Erythroblast (primary cell): ENCODE data around the gene GALNT10.

Experiments used
- GATA1 ChIP-seq: IDR thresholded peaks from 2 replicates; pipeline ENCODE4 v1.6.1; 2011; ENCODE audit warnings: low read depth, mild to moderate bottlenecking, control low read depth, low read length, moderate library complexity
- POLR2A ChIP-seq: IDR thresholded peaks from 2 replicates; pipeline ENCODE4 v1.6.1; 2011; ENCODE audit warnings: mild to moderate bottlenecking, low read length

DNA sequence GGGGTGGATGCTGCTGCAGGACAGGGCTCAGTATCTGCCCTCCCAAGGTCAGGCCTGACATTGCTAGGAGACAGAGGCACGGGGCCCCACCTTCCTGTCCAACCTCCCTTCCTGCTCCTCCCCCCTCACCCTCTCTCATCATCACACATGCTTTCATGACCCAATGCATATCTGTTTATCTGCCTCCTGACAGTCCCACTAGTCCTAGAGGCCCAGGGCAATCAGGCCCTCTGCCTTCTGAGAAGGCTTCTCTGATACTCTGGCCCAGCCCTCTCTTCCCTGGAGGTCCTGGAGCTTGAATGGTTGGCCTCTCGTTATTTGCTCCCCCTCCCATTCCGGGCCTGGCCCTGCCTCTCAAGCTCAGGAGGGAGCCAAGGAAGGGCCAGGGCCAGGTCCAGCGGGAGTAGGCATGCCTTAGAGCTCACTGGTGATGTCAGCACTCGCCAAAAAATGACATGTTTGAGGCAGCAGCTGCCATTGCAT lies 164.6 kb downstream of the GALNT10 start:
- no peak for TF ChIP-seq POLR2A
- TF ChIP-seq GATA1 = no peak
